GM21786 (cell line): Measurements from ENCODE around the gene DGCR6.
"Not testable (repeated sequence)": the region's sequence is repeated elsewhere in the genome, so short reads cannot be mapped to it uniquely, and the experiment has no call there.

Experiments
- ATAC-seq: cut with Tn5 transposase; IDR thresholded peaks from one replicate; pipeline ENCODE4 v1.9.1; 2021; ENCODE audit not compliant: unreplicated experiment

The DGCR6 gene

DNA sequence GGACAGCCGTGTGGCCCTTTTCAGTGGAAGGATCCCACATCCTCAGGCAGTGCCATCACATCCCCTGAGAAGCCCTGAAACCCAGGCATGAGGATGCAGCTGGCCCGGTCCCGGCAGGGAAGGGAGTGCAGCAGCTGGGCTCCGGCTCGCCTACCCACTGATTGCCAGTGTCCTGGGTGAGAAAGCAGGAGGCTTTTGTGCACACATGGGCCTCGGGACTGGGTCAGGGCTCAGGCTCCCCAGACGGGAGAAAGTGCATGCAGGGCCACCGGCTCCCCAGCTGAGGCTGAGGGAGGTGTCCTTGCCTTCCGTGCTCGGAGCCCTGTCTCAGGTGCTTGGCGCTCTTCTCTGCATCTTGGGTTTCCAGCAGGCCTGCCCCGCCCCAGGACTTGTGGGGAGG is 53.6 kb downstream of the DGCR6 start:
- ATAC-seq: not testable (repeated sequence)

GRCh38 chr22:18960166-18960820 is 54.2 kb downstream of the DGCR6 start:
- ATAC-seq: not testable (repeated sequence)

DNA sequence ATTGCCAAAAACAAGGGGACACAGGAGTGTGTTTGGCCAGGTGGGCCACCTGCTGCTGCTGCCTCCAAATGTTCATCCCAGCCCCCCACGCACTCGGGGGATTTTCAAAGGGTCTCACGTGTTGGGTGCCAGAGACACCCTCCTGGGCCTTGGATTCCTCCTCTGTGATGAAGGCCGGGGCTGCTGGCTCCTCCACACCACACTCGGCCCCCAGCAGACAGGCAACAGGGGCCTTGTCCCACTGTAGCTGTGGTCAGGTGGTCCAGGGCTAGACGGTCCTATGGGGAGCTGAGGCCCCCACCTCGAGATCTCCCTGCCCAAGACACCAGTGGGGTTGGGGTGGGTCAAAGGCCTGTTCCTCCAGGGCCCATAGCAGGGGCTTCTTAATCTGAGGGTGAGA is 55.1 kb downstream of the DGCR6 start:
- not testable (repeated sequence) for ATAC-seq
